HG03460 (cell line): Measurements from ENCODE around the gene CTNND2.
"Not testable (repeated sequence)": the region's sequence is repeated elsewhere in the genome, so short reads cannot be mapped to it uniquely, and the experiment has no call there.

ENCODE experiments used
- ATAC-seq: cut with Tn5 transposase; IDR thresholded peaks from one replicate; pipeline ENCODE4 v1.9.1; 2021; ENCODE audit not compliant: unreplicated experiment

Gene CTNND2

GRCh38 chr5:11004523-11004922 lies 899.7 kb downstream of the CTNND2 start:
- ATAC-seq: not testable (repeated sequence)

DNA sequence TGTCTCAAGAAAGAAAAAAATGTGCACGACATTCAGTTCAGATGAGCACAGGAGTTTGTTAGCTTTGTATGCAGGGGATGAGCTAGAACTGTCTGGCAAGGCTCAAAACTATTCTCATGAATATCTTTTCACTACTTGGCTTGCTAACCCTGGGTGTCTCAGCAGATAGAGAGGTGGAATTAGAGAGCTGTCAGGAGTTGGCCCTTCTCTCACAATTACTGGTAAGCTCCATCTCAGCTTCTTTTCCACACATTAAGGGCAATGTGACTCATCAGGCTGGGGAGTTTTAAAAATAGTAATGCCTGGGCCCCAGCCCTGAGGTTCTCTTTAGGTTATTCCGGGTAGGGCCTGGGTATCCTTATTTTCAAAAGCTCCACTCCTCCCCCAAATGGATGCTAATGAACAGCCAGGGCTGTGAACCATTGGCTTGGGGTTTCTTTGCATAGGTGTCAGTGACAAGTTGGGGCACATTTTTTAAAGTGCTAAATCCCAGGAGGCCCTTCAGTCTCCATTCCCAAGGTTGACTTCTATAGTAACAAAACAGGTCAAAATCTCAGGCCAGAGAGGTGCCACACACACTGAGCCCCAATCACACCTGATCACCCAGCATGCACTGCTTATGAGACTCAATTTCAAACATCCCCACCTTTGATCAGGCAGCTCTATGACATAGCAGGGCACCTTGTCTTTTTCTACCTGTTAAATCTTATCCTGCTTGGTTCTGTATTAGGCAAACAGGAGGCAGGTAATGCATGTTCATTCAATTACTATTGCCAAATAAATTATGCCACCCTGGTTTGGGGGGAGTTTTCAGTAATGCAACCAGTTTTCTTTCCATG lies 903.5 kb downstream of the CTNND2 start:
- ATAC-seq: no peak

- no peak for ATAC-seq
These were observed 904.5 kb downstream of the CTNND2 start for GRCh38 chr5:10999714-11000113.

DNA sequence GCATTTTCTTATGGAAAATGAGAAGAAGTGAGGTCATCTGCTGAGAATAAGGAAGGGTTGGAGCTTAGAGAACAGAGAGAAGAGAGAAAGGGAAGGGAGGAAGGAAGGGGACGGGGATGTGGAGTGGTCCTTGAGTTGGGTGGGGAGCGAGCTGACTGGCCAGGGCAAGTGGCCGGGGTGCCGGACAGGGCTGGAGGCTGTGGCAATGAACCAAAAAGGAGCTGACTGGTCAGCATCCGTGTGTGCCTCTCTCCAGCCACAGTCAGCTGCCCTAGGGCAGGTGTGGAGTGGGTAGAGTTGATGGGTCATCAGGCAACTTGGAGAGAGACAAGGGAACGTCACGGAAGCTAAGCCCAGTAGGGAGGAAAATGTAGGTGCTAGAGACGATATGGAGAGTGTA lies 908.4 kb downstream of the CTNND2 start:
- no peak for ATAC-seq

DNA sequence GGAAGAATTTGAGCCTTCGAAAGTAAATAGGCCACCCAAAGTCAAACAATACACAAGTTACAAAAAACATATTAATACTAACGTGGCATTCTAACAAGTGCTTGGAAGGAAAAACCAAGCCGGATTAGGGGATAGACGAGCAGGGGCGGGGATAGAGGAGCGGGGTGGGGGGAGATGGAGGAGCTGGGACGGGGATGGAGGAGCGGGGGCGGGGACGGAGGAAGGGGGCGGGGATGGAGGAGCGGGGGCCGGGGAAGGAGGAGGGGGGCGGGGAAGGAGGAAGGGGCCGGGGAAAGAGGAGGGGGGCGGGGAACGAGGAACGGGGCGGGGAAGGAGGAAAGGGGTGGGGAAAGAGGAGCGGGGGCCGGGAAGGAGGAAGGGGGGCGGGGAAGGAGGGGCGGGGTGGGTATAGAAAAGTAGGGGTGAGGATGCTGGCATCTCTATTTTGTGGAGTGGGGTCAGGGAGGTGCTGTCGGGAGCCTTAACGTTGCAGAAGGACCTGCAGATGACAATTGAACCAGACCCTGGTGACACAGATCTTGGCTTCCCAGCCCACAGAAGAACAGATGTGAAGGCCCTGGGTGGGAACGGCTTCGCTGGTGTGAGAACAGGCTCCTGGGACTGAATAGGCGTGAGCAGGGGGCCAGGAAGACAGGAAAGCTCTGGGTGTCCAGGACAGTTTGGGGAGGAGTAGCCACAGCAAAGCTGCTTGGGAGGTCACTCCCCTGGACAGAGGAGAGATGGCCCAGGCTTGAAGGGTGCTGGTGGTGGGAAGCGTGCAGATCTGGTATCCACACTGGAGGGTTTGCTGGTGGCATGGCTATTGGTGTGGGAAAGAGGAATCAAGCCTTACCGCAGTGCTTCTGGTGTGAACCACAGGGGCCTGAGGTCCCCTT lies 909.9 kb downstream of the CTNND2 start:
- no peak for ATAC-seq

GRCh38 chr5:10990634-10991033 lies 913.6 kb downstream of the CTNND2 start:
- ATAC-seq: no peak

DNA sequence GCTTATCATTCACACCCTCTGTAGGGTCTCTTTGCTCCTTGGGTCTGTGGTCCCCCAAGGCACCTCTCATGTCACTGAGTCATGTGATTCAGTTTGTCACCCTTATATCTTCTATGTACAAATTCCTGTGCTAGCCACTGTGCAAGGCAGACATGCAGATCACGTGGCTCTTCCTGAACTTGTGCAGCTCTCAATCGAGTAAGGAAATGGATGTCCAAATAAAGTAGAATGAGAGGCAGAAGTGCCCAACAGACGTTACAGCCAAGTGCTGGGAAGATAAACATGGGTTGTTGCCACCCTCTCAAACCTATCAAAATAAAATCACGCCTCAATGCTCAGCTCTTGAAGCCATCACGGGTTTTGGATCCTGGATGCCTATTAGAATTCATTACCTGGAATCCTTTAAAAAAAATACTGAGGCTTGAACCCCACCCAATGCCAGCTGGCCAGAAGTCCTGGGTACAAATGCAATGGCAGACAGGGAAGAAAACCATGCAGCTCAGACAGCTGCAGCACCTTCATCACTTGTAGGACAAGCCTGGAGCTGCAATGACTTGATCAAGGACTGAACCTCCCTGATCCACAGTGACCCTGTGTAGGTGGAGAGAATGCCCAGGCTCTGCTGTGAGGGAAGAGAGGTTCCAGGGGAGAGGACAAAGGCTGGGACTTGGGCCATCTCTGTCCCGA lies 914.5 kb downstream of the CTNND2 start:
- no peak for ATAC-seq

- ATAC-seq: no peak
These were observed 915.6 kb downstream of the CTNND2 start for GRCh38 chr5:10988622-10989021.

- peak; percentile 88 for ATAC-seq
These were observed 916.2 kb downstream of the CTNND2 start for GRCh38 chr5:10987925-10988504.

DNA sequence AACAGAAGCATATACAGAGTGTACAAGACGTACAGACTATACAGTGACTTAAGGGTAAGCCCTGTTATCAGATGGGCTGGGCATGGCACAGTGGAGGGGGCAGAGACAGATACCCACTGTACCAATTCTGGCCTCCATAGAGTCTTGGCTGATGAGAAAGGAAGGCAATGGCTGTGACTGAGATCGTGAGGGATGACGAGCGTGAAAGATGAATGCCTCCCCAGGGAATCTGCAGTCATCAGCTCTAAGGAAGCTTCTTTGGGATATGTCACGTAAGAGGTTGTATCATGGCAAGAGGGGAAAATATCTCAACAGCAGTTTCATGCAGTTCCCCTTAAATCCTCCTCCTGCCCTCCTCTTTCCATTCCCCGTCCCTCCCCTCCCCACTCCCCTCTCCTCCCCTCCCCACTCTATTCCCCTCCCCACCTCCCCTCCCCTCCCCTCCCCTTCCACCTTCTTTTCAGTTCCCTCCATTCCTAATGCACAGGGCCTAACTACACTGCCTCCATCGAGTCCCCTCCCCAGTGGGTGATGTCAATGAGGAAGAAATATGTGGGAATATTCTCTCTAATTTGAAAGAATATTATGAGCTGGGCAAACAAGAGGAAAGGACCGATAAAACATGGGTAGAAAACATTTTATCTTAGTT lies 916.8 kb downstream of the CTNND2 start:
- ATAC-seq: no peak

DNA sequence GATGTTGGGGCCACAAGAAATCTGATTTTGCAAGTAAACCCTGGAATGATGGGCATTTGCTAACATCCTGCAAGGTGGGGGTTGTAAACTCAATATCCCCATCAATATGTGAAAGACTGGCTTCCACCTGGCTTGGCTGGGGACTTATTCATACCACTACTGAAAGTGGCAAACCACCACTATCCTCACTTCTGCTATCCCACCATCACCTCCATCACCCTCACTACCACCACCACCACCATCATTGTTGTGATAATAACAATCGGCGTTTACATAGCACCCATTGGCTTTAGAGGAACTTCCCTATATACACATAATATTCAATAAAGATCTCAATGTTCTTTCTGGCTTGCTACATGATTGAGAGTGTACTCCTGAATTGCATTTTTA lies 918.5 kb downstream of the CTNND2 start:
- no peak for ATAC-seq

- no peak for ATAC-seq
These were observed 919.0 kb downstream of the CTNND2 start for GRCh38 chr5:10985091-10985720.

GRCh38 chr5:10984021-10984715 lies 920.1 kb downstream of the CTNND2 start:
- ATAC-seq: no peak

GRCh38 chr5:10982626-10983025 lies 921.6 kb downstream of the CTNND2 start:
- ATAC-seq: no peak

- ATAC-seq: no peak
These were observed 922.3 kb downstream of the CTNND2 start for GRCh38 chr5:10981932-10982331.

- ATAC-seq: no peak
These were observed 927.2 kb downstream of the CTNND2 start for GRCh38 chr5:10977011-10977410.

DNA sequence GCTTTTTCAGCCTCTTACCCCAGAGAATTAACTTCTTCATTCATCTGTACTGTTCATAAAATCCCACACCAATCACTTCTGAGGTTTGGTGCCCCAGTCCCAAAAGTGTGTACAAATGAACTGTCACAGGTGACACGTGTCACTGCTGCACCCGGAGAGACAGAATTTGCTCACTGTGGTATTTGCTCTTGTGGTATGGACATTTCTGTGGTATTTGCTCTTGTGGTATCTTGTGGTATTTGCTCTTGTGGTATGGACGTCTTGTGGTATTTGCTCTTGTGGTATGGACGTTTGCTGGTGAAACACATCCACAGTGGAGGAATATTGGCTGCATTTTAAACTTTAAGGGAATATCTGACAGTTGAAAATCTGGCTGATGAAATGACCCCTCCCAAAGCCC lies 928.3 kb downstream of the CTNND2 start:
- ATAC-seq: no peak

DNA sequence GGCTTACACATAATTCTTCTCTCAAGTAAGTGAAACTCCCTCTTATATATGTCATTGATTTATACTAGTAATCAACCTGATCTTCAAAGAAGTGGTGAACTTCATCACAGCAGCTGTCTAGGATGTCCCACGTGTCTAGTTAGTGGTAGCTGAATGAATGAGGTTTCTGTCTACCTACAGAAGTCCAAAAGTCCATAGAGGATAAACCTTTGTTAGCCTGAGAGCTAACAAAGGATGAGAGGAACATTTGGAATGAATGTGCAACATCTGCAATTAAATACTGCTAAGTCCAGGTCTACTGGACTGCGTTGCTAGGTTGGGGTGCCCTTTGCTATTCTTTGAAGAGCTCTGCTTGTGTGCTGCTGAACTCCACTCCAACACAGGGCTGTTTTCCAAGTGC lies 929.4 kb downstream of the CTNND2 start:
- ATAC-seq: no peak

GRCh38 chr5:10973316-10973715 lies 930.9 kb downstream of the CTNND2 start:
- ATAC-seq: no peak
